Chondrocyte (in vitro differentiated cells): ENCODE data around the gene CMIP. TPM values are rescaled to one million over a fixed set of nuclear protein-coding genes. Genes with fewer than 3 reads are reported as not detected.
A peak's percentile ranks its signal among the peaks of the same experiment; 100 is the strongest.

ENCODE experiments used
- DNase-seq: peaks from one replicate; pipeline ENCODE4 v3.0.0; 2021; ENCODE audit warnings: mixed read lengths, low spot score
- H3K27ac Mint-ChIP-seq: one replicate; pipeline ENCODE4 v1.8.0; 2021; ENCODE audit warnings: mild to moderate bottlenecking, moderate library complexity, mixed read lengths; ENCODE audit not compliant: unreplicated experiment
- H3K27me3 Mint-ChIP-seq: 2 replicates; pipeline ENCODE4 v1.8.0; 2021; ENCODE audit warnings: low read depth, mixed read lengths
- H3K36me3 Mint-ChIP-seq: 2 replicates; pipeline ENCODE4 v1.8.0; 2021; ENCODE audit warnings: low read depth, mixed read lengths
- H3K4me1 Mint-ChIP-seq: 2 replicates; pipeline ENCODE4 v1.8.0; 2021; ENCODE audit warnings: low read depth, mild to moderate bottlenecking, mixed read lengths
- H3K4me3 Mint-ChIP-seq: one replicate; pipeline ENCODE4 v1.8.0; 2021; ENCODE audit warnings: mild to moderate bottlenecking, moderate library complexity, mixed read lengths; ENCODE audit not compliant: unreplicated experiment
- H3K9me3 Mint-ChIP-seq: 2 replicates; pipeline ENCODE4 v1.8.0; 2021; ENCODE audit warnings: low read depth, mixed read lengths
- total RNA-seq: library from RNA; stranded (reverse); gene quantifications from 3 replicates; pipeline ENCODE4 v1.2.1, GENCODE V29; 2021
- TF ChIP-seq, protein P1 (sequence below): fragments of 200-600 bp; sonication (generic); IDR thresholded peaks from 2 replicates; pipeline ENCODE4 v1.5.0; 2021; ENCODE audit warnings: antibody characterized with exemption, mild to moderate bottlenecking, moderate library complexity

CMIP gene
- total RNA-seq, 1 donor from 2014 or later, result 62.9 TPM

DNA sequence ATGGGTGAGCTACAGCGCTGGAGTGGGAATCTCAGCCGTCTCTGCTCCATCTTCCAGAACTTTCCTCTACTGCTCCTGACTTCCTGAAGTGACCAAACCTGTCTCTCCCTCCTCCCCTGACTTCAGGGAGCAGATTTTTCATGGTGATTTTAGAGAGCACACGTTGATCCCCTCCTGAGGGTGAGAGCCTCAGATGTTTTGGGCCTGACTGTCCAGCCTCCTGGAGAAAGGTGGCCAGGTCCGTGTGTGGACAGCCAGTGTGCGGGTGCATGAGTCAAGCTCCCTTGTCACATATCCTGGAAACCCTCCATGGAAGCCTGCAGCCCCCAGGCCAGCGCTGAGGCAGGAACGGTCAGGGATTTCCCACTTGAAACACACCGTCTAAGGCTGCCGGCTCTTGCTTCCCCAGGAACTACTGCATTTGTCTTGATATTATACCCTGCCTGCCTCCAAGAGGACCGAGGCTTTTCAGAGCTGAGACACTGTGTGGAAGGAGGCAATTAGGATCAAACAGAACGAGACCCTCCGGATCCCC is 143.1 kb downstream of the CMIP start:
- H3K36me3 Mint-ChIP-seq, result peaks cover 3% of the 10 kb centered on the region
- H3K27me3 Mint-ChIP-seq, result no peaks in the 10 kb centered on the region
- H3K4me3 Mint-ChIP-seq, result no peak overlapping the region
- no peak overlapping the region for H3K27ac Mint-ChIP-seq
- H3K9me3 Mint-ChIP-seq, result no peaks in the 10 kb centered on the region
- peaks cover 28% of the 10 kb centered on the region for H3K4me1 Mint-ChIP-seq
- DNase-seq, result peak; percentile 65
- TF ChIP-seq, protein P1, sequence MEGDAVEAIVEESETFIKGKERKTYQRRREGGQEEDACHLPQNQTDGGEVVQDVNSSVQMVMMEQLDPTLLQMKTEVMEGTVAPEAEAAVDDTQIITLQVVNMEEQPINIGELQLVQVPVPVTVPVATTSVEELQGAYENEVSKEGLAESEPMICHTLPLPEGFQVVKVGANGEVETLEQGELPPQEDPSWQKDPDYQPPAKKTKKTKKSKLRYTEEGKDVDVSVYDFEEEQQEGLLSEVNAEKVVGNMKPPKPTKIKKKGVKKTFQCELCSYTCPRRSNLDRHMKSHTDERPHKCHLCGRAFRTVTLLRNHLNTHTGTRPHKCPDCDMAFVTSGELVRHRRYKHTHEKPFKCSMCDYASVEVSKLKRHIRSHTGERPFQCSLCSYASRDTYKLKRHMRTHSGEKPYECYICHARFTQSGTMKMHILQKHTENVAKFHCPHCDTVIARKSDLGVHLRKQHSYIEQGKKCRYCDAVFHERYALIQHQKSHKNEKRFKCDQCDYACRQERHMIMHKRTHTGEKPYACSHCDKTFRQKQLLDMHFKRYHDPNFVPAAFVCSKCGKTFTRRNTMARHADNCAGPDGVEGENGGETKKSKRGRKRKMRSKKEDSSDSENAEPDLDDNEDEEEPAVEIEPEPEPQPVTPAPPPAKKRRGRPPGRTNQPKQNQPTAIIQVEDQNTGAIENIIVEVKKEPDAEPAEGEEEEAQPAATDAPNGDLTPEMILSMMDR, result no peak

DNA sequence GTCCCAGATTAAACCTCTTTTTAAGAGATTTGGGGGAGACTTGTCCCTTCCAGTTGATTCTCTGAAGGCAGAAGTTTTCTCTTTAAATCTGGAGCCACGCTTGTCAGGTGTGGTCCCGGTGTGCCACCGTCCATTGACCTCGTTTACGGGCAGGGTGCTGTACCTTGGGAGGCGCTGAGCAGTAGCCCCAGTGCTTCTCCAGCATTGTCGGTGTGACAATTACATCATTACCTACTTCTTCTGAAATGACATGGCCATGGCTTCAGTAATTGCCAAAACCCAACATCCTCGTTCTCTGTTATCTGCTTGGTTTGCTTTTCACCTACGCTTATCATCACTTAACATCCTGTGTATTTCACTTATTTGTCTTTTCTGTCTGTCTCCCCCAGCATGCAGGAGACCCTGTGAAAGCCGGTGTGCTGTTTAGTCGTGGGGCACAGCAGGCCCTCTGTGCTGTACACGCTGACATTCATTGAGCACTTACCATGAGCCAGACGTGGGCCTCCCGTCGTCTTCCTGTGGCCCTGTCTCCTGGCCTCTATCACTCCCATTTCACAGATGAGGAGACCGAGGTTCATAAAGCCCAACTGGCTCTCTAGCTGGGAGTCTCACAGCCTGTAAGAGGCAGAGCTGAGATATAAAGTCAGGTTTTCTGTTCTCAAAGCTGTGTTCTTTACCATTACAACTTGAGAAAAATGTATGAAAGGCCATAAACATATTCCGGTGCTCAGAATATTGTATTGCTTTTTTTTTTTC is 143.9 kb downstream of the CMIP start:
- Mint-ChIP-seq H3K4me1 (peaks cover 23% of the 10 kb centered on the region), H3K4me3 (no peak overlapping the region), H3K27me3 (no peaks in the 10 kb centered on the region), H3K27ac (no peak overlapping the region), H3K9me3 (no peaks in the 10 kb centered on the region), H3K36me3 (peaks cover 3% of the 10 kb centered on the region)
- peak; percentile 54 for DNase-seq
- TF ChIP-seq, protein P1, result no peak

DNA sequence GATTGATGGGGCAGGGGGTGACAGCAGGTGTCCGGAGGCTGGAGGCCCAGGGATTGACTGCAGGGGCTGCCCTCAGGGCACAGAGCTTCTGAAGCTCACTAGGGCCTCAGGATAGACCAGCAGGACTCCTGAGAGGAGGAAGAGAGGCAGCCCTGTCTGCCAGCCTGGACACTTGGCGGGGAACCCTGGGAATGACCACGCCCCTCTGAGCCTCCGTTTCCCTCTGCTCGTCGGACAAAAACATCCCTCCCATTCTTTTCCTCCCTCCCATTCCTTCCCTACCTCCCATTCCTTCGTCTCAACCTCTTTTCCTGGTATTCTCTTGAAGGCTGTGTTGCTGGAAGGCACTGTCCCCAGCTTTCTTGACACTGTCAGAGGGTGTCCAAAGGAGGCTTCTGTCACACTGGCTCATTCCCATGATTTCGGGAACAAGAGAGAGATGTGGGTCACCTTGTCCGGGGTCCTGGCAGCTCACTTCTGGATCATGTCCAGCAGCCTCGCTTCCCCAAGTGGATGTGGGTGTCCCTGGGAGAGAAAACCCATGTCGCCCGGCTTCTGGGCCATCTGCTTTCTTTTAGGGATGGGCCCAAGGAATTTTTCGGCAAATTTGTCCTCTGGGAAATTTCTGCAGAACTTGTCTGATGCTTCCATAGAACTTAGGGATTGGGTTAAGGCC is 145.5 kb downstream of the CMIP start:
- Mint-ChIP-seq H3K9me3 (no peaks in the 10 kb centered on the region), H3K36me3 (peaks cover 3% of the 10 kb centered on the region), H3K4me1 (peaks cover 11% of the 10 kb centered on the region), H3K27ac (no peak overlapping the region), H3K27me3 (no peaks in the 10 kb centered on the region), H3K4me3 (no peak overlapping the region)
- TF ChIP-seq, protein P1, result no peak
- DNase-seq, result no peak

DNA sequence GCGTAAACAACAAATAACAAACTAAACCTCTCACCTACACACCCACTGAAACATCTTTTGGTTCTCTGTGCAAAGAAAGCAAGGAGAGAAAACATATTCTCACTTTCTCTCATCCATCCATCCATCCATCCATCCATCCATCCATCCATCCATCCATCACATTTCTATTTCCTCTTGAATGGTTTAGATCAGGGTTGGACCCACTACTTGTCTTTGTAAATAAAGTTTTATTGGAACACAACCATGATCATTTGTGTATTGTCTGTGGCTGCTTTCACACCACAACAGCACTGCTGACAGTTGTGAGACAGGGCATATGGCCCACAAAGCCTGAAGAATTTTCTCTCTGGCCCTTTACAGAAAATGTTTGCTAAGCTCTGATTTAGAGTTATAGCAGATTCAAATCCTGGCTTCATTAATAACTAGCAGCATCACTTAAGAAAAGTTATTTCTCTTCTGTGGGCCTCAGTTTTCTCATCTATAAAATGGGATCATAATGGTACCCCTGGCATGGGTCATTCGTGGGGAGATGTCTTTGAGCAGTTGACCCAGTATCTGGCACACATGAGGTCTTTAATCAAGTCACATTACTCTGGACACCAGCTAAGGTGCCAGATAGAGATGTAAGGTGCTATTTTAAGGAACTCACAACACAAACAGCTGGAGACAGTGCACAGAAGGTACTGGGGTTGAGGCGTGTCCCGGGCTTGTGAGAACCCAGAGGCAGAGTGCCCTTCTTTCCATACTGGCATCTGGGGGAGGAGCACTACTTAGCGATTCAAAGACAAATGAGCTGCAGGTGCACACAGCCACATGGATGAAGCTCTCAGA is 146.3 kb downstream of the CMIP start:
- TF ChIP-seq, protein P1, result no peak
- Mint-ChIP-seq H3K9me3 (no peaks in the 10 kb centered on the region), H3K27me3 (no peaks in the 10 kb centered on the region), H3K27ac (no peak overlapping the region), H3K4me1 (peaks cover 11% of the 10 kb centered on the region), H3K4me3 (no peak overlapping the region), H3K36me3 (peaks cover 3% of the 10 kb centered on the region)
- DNase-seq, result no peak

DNA sequence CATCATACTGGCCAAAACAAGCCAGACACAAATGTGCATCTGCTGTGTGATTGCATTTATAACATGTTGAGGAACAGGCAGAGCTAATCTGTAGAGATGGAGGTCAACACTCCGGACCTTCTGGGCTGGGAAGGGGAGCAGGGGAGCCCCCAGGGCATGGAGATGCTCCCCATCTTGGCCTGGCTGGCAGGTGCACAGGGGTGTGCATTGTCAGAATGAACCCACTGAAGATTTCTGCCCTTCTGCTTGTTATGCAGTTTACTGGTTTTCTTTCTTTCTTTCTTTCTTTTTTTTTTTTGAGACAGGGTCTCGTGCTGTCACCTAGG is 146.9 kb downstream of the CMIP start:
- Mint-ChIP-seq H3K9me3 (no peaks in the 10 kb centered on the region), H3K27me3 (no peaks in the 10 kb centered on the region), H3K4me1 (peaks cover 6% of the 10 kb centered on the region), H3K27ac (peak overlapping the region; percentile 17), H3K4me3 (no peak overlapping the region), H3K36me3 (peaks cover 3% of the 10 kb centered on the region)
- no peak for DNase-seq
- TF ChIP-seq, protein P1, result no peak
